ENCODE measurements around the gene FARS2. TPM values are rescaled to one million over a fixed set of nuclear protein-coding genes. Genes with fewer than 3 reads are reported as not detected.

The FARS2 gene
- polyA plus RNA-seq, 1 donor (not counting 4 experiments of a cell fraction or from before 2014, with no cell fraction given) = 21.3 TPM

- Histone ChIP-seq H3K9me1 (ENCODE audit: control insufficient read depth, extremely low read depth, insufficient read depth, low read length) (no peaks in the 10 kb centered on the region), H3K27ac (ENCODE audit: control insufficient read depth, insufficient read depth, low read length) (no peak overlapping the region), H3K9me3 (ENCODE audit: control insufficient read depth, low read depth, low read length) (no peaks in the 10 kb centered on the region), H3K4me1 (ENCODE audit: control insufficient read depth, extremely low read depth, insufficient read depth, low read length) (no peaks in the 10 kb centered on the region), H2AFZ (ENCODE audit: control insufficient read depth, low read length) (no peak overlapping the region), H3K9ac (ENCODE audit: control insufficient read depth, extremely low read depth, insufficient read depth, low read length) (no peak overlapping the region), H3K4me3 (ENCODE audit: control insufficient read depth in 2 of 3, extremely low read depth in 1 of 3, insufficient read depth in 2 of 3, low read depth in 1 of 3, low read length in 3 of 3) (no peak overlapping the region), H4K20me1 (ENCODE audit: control insufficient read depth, extremely low read depth, insufficient read depth, low read length) (no peaks in the 10 kb centered on the region), H3K36me3 (ENCODE audit: control insufficient read depth in 2 of 2, extremely low read depth in 1 of 2, insufficient read depth in 2 of 2, low read length in 2 of 2) (peaks cover 0 to 4% of the 10 kb centered on the region in 2 experiments), H3K79me2 (ENCODE audit: control insufficient read depth, insufficient read depth, low read length) (no peaks in the 10 kb centered on the region), H3K4me2 (ENCODE audit: control insufficient read depth, extremely low read depth, insufficient read depth, low read depth, low read length) (no peak overlapping the region), H3K27me3 (ENCODE audit: control insufficient read depth, extremely low read depth, insufficient read depth, low read length) (no peaks in the 10 kb centered on the region)
- TF ChIP-seq CTCF (optimal IDR thresholded peaks at IDR 0.05 in 1 of 3, IDR thresholded peaks at IDR 0.05 in 1 of 3, conservative IDR thresholded peaks at IDR 0.05 in 1 of 3; ENCODE audit: extremely low read depth in 1 of 3, insufficient read depth in 2 of 3, low read length in 3 of 3) (no peak), EZH2 (IDR thresholded peaks at IDR 0.05; ENCODE audit: low read length) (no peak)
- no peak for DNase-seq (ENCODE audit: low read depth, low spot score)
- no peak for FAIRE-seq
- dilution Hi-C loops (cut with MboI; ENCODE audit: extremely low pct_ligation_motif_present, low sequenced_read_pairs) = no loop called here
Measured at GRCh38 chr6:5771759-5772390, 510.6 kb downstream of the FARS2 start.

- H3K4me2 ChIP-seq (ENCODE audit: control insufficient read depth, extremely low read depth, insufficient read depth, low read depth, low read length) = no peak overlapping the region
- H3K27ac ChIP-seq (ENCODE audit: control insufficient read depth, insufficient read depth, low read length) = no peak overlapping the region
- H3K4me3 ChIP-seq (ENCODE audit: control insufficient read depth in 2 of 3, extremely low read depth in 1 of 3, insufficient read depth in 2 of 3, low read depth in 1 of 3, low read length in 3 of 3) = no peak overlapping the region
- no peaks in the 10 kb centered on the region for H4K20me1 ChIP-seq (ENCODE audit: control insufficient read depth, extremely low read depth, insufficient read depth, low read length)
- H3K9me1 ChIP-seq (ENCODE audit: control insufficient read depth, extremely low read depth, insufficient read depth, low read length) = no peaks in the 10 kb centered on the region
- no peaks in the 10 kb centered on the region for H3K4me1 ChIP-seq (ENCODE audit: control insufficient read depth, extremely low read depth, insufficient read depth, low read length)
- TF ChIP-seq CTCF (optimal IDR thresholded peaks at IDR 0.05 in 1 of 3, IDR thresholded peaks at IDR 0.05 in 1 of 3, conservative IDR thresholded peaks at IDR 0.05 in 1 of 3; ENCODE audit: extremely low read depth in 1 of 3, insufficient read depth in 2 of 3, low read length in 3 of 3) = no peak
- TF ChIP-seq EZH2 (IDR thresholded peaks at IDR 0.05; ENCODE audit: low read length) = no peak
- H3K79me2 ChIP-seq (ENCODE audit: control insufficient read depth, insufficient read depth, low read length) = no peaks in the 10 kb centered on the region
- no peak overlapping the region for H3K9ac ChIP-seq (ENCODE audit: control insufficient read depth, extremely low read depth, insufficient read depth, low read length)
- peaks cover 0 to 4% of the 10 kb centered on the region in 2 experiments for H3K36me3 ChIP-seq (ENCODE audit: control insufficient read depth in 2 of 2, extremely low read depth in 1 of 2, insufficient read depth in 2 of 2, low read length in 2 of 2)
- no peak for DNase-seq (ENCODE audit: low read depth, low spot score)
- FAIRE-seq = no peak
- no peak overlapping the region for H2AFZ ChIP-seq (ENCODE audit: control insufficient read depth, low read length)
- H3K27me3 ChIP-seq (ENCODE audit: control insufficient read depth, extremely low read depth, insufficient read depth, low read length) = no peaks in the 10 kb centered on the region
- H3K9me3 ChIP-seq (ENCODE audit: control insufficient read depth, low read depth, low read length) = no peaks in the 10 kb centered on the region
- dilution Hi-C loops (cut with MboI; ENCODE audit: extremely low pct_ligation_motif_present, low sequenced_read_pairs) = no loop called here
Measured at GRCh38 chr6:5772408-5773120, 511.3 kb downstream of the FARS2 start.
